Right renal cortex interstitium (tissue), 3 donors: Measurements from ENCODE around the gene TMEM125. TPM values are rescaled to one million over a fixed set of nuclear protein-coding genes. Genes with fewer than 3 reads are reported as not detected.

Source experiments
- DNase-seq, 3 donors: peaks; one replicate each; pipeline ENCODE4 v3.0.0-alpha.2; 2013; ENCODE audit warnings: low read depth in 3 of 3, low spot score in 2 of 3
- polyA plus RNA-seq, 3 donors: library from polyadenylated mRNA; unstranded; fragments of 120-200 nt; gene quantifications; one replicate each; pipeline ENCODE4 v1.2.1, GENCODE V29; 2013; ENCODE audit not compliant: insufficient read length in 3 of 3

The TMEM125 gene
- polyA plus RNA-seq, 3 donors: 13.6 to 15.9 (median 13.7) TPM

DNA sequence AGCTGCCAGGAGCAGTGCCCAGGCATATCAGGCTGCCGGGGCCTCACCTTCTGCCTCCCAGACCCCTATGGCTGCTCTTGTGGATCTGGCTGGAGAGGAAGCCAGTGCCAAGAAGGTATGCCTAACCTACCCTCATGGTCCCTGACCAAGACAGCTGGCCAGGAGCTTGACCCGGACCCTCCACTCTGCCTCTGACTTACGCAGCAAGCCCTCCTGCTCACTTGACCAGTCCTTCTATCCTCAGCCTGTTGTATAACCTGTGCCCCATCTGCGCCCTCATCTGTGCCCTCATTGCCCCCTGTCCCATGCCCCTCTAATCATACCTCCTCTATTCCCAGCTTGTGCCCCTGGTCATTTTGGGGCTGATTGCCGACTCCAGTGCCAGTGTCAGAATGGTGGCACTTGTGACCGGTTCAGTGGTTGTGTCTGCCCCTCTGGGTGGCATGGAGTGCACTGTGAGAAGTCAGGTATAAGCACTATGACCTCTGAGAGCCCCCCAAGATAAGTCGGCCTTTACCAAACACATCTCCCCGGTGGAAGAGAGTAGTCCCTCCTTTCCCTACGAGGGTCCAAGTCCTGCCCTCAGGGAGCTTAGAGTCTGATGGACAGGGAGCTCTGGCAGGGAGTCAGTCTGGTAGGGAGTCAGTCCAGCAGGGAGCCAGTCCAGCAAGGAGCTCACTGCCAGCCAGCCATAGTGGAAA is 37.8 kb downstream of the TMEM125 start:
- no peak for DNase-seq

- no peak for DNase-seq
Observed at GRCh38 chr1:43308635-43309404, 39.0 kb downstream of the TMEM125 start.

GRCh38 chr1:43309405-43310025 is 39.7 kb downstream of the TMEM125 start:
- no peak for DNase-seq

DNA sequence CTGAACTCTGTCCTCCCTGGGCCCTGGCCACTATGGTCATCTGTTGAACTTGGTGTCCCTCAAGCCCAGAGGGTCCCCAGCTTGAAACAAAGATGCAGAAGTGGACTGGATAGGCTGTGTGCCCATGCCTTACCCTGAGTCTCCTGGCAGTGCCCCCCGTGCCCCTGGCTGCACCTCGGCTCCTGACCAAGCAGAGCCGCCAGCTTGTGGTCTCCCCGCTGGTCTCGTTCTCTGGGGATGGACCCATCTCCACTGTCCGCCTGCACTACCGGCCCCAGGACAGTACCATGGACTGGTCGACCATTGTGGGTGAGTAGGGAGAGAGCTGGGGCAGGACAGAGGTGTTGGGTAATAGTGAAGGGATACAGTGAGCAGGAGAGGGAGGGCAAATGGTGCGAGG is 41.7 kb downstream of the TMEM125 start:
- no peak for DNase-seq

GRCh38 chr1:43312212-43312623 is 42.4 kb downstream of the TMEM125 start:
- DNase-seq: no peak

- no peak for DNase-seq
Observed at GRCh38 chr1:43312663-43313515, 43.1 kb downstream of the TMEM125 start.

DNA sequence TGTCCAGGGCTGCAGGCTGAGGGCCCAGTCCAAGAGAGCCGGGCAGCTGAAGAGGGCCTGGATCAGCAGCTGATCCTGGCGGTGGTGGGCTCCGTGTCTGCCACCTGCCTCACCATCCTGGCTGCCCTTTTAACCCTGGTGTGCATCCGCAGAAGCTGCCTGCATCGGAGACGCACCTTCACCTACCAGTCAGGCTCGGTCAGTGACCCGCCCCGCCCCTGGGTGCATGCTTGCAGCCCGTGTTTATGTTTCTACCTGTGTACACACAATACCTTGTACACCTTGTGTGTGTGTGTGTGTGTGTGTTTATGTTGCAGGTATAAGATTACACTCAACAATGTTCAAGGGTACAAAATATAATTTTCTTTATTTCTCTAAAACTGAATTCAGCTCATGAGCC is 44.0 kb downstream of the TMEM125 start:
- no peak for DNase-seq

DNA sequence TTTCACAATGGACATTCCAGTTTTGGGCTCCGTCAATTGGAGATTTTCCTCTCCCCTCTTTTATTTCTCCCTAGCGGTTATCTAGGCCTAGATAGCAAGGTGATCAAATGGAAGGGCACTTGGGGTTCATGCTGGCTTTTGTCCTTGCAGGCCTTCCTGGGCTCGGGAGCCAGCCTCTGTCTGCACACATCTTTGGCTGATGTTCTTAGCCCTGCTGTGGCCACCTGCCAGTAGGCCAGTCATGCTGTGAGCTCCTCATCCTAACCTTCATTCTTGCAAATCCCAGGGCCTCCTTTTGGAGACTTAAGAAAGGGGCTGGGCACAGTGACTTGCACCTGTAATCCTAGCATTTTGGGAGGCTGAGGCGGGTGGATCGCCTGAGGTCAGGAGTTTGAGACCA is 44.5 kb downstream of the TMEM125 start:
- DNase-seq: no peak

DNA sequence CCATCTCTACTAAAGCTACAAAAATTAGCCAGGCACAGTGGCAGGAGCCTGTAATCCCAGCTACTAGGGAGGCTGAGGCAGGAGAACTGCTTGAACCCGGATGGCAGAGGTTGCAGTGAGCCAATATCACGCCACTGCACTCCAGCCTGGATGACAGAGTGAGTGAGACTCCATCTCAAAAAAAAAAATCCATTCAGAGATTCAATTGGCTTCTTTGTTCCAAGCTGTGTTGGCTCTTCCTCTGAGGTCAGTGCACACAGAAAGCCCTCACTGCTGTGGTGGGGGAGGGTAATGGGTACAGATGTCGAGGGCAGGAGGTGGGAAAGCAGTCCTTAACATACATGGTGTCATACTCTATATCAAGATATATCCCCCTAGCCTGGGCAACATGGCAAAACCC is 45.7 kb downstream of the TMEM125 start:
- DNase-seq: no peak

DNA sequence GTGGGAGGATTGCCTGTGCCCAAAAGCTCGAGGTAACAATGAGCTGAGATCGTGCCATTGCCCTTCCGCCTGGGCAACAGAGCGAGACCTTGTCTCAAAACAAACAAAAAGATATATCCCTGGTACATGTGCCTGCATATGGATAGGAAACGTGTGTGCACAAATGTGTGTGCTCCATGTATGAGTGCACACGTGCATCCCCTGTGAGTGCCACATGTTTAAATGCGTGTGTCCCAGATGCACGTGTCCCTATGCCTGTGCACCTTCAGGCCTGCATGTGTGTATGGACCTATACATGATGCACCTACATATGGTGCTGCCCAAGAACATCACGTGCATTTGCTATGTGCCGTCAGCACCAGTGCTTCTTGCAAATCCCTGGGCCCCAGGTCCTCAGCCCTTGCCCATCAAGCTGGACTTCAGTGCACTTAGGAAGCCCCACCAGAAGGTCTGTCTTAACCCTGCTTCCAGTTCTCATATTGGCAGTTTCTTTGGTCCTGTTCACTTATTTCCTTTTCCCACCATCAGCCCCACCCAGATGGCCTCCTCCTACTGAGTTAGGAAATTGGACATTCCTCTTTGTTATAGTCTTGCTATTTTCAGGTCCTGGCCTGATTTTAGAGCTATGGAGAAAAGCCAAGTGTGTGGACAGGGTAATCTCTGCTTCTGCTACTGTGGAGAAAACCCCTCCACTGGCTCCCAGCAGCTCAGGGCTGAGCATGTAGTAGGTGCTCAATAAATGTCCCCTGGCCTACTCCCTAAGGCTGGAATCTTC is 46.4 kb downstream of the TMEM125 start:
- DNase-seq: no peak

- no peak for DNase-seq
Observed at GRCh38 chr1:43316738-43317520, 47.1 kb downstream of the TMEM125 start.

GRCh38 chr1:43317817-43318471 is 48.2 kb downstream of the TMEM125 start:
- DNase-seq: no peak

DNA sequence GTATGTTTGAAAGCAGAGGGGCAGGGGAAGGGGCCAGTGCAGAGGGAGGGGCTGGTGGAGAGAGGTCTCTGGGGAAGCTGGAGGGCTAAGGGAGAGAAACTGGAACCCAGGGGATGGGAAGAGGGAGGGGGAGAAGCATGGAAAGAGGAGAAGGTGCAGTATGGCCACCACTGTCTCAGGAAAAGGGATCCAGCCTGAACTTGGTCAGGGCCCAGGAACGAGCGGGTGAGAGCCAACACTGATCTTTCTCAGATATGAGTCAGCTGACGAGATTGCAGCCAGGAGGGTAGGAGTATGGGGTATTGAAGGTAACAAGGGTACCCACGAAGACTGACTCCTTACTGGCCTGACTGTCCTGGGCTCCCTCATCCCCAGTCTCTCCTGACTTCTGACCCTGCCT is 49.0 kb downstream of the TMEM125 start:
- no peak for DNase-seq

GRCh38 chr1:43319288-43319687 is 49.5 kb downstream of the TMEM125 start:
- DNase-seq: no peak

GRCh38 chr1:43319766-43320165 is 50.0 kb downstream of the TMEM125 start:
- DNase-seq: no peak

GRCh38 chr1:43321331-43321891 is 51.6 kb downstream of the TMEM125 start:
- no peak for DNase-seq

GRCh38 chr1:43322506-43322905 is 52.7 kb downstream of the TMEM125 start:
- no peak for DNase-seq
